Effector memory CD4-positive, alpha-beta T cell (primary cell): Measurements from ENCODE around the gene CCNI.
"Not testable (repeated sequence)": the region's sequence is repeated elsewhere in the genome, so short reads cannot be mapped to it uniquely, and the experiment has no call there.

Experiments used
- DNase-seq, 3 donors: peaks; one replicate each; pipeline ENCODE4 v3.0.0-alpha.2; 2020
- H3K27ac ChIP-seq: 2 replicates; pipeline ENCODE4 v1.7.0; 2013; ENCODE audit warnings: mild to moderate bottlenecking, low read length, moderate library complexity; ENCODE audit not compliant: insufficient read depth, poor library complexity, severe bottlenecking
- H3K27me3 ChIP-seq: replicated peaks from 2 replicates; pipeline ENCODE4 v1.7.0; 2013; ENCODE audit warnings: mild to moderate bottlenecking, low read length; ENCODE audit not compliant: insufficient read depth, control insufficient read depth, poor library complexity, severe bottlenecking
- H3K36me3 ChIP-seq: 2 replicates; pipeline ENCODE4 v1.7.0; 2013; ENCODE audit warnings: mild to moderate bottlenecking, low read length, moderate library complexity; ENCODE audit not compliant: control insufficient read depth, insufficient read depth
- H3K4me1 ChIP-seq: 2 replicates; pipeline ENCODE4 v1.7.0; 2013; ENCODE audit warnings: low read length, mild to moderate bottlenecking; ENCODE audit not compliant: control insufficient read depth, insufficient read depth, poor library complexity, severe bottlenecking
- H3K4me3 ChIP-seq: 2 replicates; pipeline ENCODE4 v1.7.0; 2013; ENCODE audit warnings: low read length, low read depth, mild to moderate bottlenecking; ENCODE audit not compliant: insufficient read depth, poor library complexity, severe bottlenecking
- H3K9me3 ChIP-seq: 2 replicates; pipeline ENCODE4 v1.7.0; 2013; ENCODE audit warnings: mild to moderate bottlenecking, low read length, moderate library complexity; ENCODE audit not compliant: control insufficient read depth

Gene CCNI

GRCh38 chr4:77073106-77073809, 2.5 kb downstream of the CCNI start:
- DNase-seq: no peak
- H3K27ac ChIP-seq: peak overlapping the region; percentile 99
- H3K27me3 ChIP-seq: no peaks in the 10 kb centered on the region
- no peaks in the 10 kb centered on the region for H3K36me3 ChIP-seq
- H3K4me3 ChIP-seq: peak overlapping the region; percentile 0
- H3K9me3 ChIP-seq: no peaks in the 10 kb centered on the region
- peaks cover 21% of the 10 kb centered on the region for H3K4me1 ChIP-seq

GRCh38 chr4:77072195-77072753, 3.5 kb downstream of the CCNI start:
- no peaks in the 10 kb centered on the region for H3K36me3 ChIP-seq
- no peaks in the 10 kb centered on the region for H3K27me3 ChIP-seq
- no peaks in the 10 kb centered on the region for H3K9me3 ChIP-seq
- H3K4me1 ChIP-seq: peaks cover 17% of the 10 kb centered on the region
- H3K27ac ChIP-seq: peak overlapping the region; percentile 99
- no peak overlapping the region for H3K4me3 ChIP-seq
- peak; percentile 43 to 52 (median 45) for DNase-seq

- not testable (repeated sequence) for H3K4me3 ChIP-seq, DNase-seq, H3K27ac ChIP-seq, H3K9me3 ChIP-seq, H3K27me3 ChIP-seq
- H3K36me3 ChIP-seq: peaks cover 20% of the 10 kb centered on the region
- peaks cover 15% of the 10 kb centered on the region for H3K4me1 ChIP-seq
Observed at GRCh38 chr4:77069514-77069913, 6.3 kb downstream of the CCNI start.

- Histone ChIP-seq H3K4me3 (no peak overlapping the region), H3K36me3 (peaks cover 50% of the 10 kb centered on the region), H3K4me1 (peaks cover 4% of the 10 kb centered on the region), H3K27me3 (no peaks in the 10 kb centered on the region), H3K27ac (no peak overlapping the region), H3K9me3 (no peaks in the 10 kb centered on the region)
- no peak for DNase-seq
Observed at GRCh38 chr4:77065382-77065781, 10.4 kb downstream of the CCNI start.

GRCh38 chr4:77062856-77063255, 12.9 kb downstream of the CCNI start:
- H3K27me3 ChIP-seq: no peaks in the 10 kb centered on the region
- DNase-seq: no peak
- H3K9me3 ChIP-seq: no peaks in the 10 kb centered on the region
- H3K4me3 ChIP-seq: no peak overlapping the region
- H3K4me1 ChIP-seq: peaks cover 4% of the 10 kb centered on the region
- H3K36me3 ChIP-seq: peaks cover 59% of the 10 kb centered on the region
- H3K27ac ChIP-seq: no peak overlapping the region

- Histone ChIP-seq H3K36me3 (peaks cover 61% of the 10 kb centered on the region), H3K4me1 (no peaks in the 10 kb centered on the region), H3K9me3 (no peaks in the 10 kb centered on the region), H3K27me3 (no peaks in the 10 kb centered on the region), H3K27ac (no peak overlapping the region), H3K4me3 (no peak overlapping the region)
- DNase-seq: peak; percentile 23 to 54 (median 35)
Observed at GRCh38 chr4:77052352-77052751, 23.4 kb downstream of the CCNI start.

- peaks cover 52% of the 10 kb centered on the region for H3K36me3 ChIP-seq
- no peak overlapping the region for H3K4me3 ChIP-seq
- H3K27ac ChIP-seq: no peak overlapping the region
- H3K27me3 ChIP-seq: no peaks in the 10 kb centered on the region
- no peaks in the 10 kb centered on the region for H3K9me3 ChIP-seq
- no peak for DNase-seq
- H3K4me1 ChIP-seq: no peaks in the 10 kb centered on the region
Observed at GRCh38 chr4:77050962-77051361, 24.8 kb downstream of the CCNI start.

GRCh38 chr4:77047037-77047436, 28.8 kb downstream of the CCNI start:
- DNase-seq: no peak
- Histone ChIP-seq H3K27ac (no peak overlapping the region), H3K9me3 (no peaks in the 10 kb centered on the region), H3K4me1 (no peaks in the 10 kb centered on the region), H3K36me3 (peaks cover 25% of the 10 kb centered on the region), H3K27me3 (no peaks in the 10 kb centered on the region), H3K4me3 (no peak overlapping the region)

- DNase-seq: no peak
- no peaks in the 10 kb centered on the region for H3K4me1 ChIP-seq
- H3K9me3 ChIP-seq: no peaks in the 10 kb centered on the region
- H3K36me3 ChIP-seq: peaks cover 21% of the 10 kb centered on the region
- no peaks in the 10 kb centered on the region for H3K27me3 ChIP-seq
- no peak overlapping the region for H3K27ac ChIP-seq
- no peak overlapping the region for H3K4me3 ChIP-seq
Observed at GRCh38 chr4:77045490-77045889, 30.3 kb downstream of the CCNI start.

- H3K36me3 ChIP-seq: peaks cover 13% of the 10 kb centered on the region
- DNase-seq: no peak
- H3K27me3 ChIP-seq: no peaks in the 10 kb centered on the region
Observed at GRCh38 chr4:77044461-77045150, 31.2 kb downstream of the CCNI start.

More at GRCh38 chr4:77044461-77045150, 31.2 kb downstream of the CCNI start:
- H3K4me1 ChIP-seq: no peaks in the 10 kb centered on the region
- no peaks in the 10 kb centered on the region for H3K9me3 ChIP-seq
- H3K27ac ChIP-seq: no peak overlapping the region
- no peak overlapping the region for H3K4me3 ChIP-seq
